HL-60 (cell line): ENCODE results near the gene CHTF18.

ENCODE experiments used
- CTCF ChIP-seq: IDR thresholded peaks from one replicate; pipeline ENCODE4 v1.5.1; 2011; ENCODE audit warnings: low read length, control low read depth, inconsistent platforms; ENCODE audit not compliant: insufficient read depth
- GABPA ChIP-seq: IDR thresholded peaks from 2 replicates; pipeline ENCODE4 v1.6.1; 2012; ENCODE audit warnings: low read depth
- POLR2AphosphoS5 ChIP-seq: IDR thresholded peaks from 2 replicates; pipeline ENCODE4 v1.6.1; 2012; ENCODE audit warnings: low read depth

DNA sequence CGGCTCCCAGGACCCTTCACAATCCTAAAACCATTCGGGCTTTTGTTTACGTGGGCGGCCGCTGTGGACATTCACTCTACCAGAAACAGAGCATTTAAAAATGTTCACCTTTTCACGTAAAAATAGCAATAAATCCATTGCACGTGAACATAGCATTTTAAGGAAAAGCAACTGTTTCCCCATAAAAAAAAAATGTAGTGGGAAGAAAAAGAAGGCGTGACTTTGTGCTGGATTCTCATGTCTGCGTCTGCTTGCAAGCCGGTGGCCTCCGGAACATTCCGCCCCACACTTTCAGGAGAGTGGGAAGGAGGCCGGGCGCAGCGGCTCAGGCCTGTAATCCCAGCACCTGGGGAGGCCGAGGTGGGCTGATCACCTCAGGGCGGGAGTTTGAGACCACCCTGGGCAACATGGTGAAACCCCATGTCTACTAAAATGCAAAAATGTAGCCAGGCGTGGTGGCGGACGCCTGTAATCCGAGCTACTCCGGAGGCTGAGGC is 25.5 kb downstream of the CHTF18 start:
- TF ChIP-seq POLR2AphosphoS5 (no peak), CTCF (no peak), GABPA (no peak)
